WI38 (cell line): ENCODE data around the gene RASL11B.

ENCODE experiments used
- H3K4me3 ChIP-seq: 2 replicates; pipeline ENCODE4 v1.5.1; 2011; ENCODE audit warnings: low read depth, mild to moderate bottlenecking, control low read depth, low read length
- TF ChIP-seq, protein P1 (sequence below): IDR thresholded peaks from 2 replicates; pipeline ENCODE4 v1.5.1; 2012; ENCODE audit warnings: low read depth, mild to moderate bottlenecking, control low read depth, low read length

The RASL11B gene

DNA sequence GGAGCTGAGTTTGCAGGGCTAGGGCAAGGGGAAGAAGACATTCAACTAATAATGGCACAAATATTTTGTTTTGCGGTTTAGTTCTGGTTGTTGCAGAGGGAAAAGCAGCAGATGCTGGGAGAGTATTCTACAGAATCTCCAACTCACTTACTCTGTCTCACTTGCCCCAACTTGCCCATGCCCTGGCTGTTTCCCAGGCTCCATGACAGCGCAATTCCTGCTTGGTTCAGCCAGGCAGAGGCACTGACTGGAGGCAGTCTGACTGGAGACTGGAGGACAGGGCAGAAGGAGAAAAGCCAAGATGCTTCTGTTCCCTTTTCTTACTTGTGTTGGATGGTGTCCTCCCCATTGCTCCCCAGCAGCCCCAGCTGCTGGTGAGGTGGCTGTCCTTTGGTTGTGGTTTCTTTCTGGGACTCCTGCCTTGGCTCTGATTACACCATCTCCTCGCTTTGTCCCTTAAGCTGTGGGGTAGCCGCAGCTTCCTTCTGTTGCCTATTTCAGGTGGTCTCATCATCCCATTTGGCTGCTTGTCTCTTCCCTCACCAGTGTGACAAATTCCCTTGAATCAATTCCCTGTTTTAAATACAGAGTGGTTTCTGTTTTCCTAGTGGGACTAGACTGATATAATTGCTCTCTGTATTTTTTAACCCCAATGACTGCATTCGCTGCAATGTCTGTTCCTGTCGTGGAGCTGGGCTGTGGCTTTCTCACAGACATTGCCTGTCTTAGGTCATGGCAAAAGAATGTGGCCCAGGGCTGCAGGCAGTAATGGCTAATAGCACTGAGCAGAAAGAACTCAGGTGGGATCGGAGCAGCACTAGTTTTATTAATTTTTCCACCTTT, 24.2 kb upstream of the RASL11B start:
- H3K4me3 ChIP-seq, result no peak overlapping the region
- TF ChIP-seq, protein P1, sequence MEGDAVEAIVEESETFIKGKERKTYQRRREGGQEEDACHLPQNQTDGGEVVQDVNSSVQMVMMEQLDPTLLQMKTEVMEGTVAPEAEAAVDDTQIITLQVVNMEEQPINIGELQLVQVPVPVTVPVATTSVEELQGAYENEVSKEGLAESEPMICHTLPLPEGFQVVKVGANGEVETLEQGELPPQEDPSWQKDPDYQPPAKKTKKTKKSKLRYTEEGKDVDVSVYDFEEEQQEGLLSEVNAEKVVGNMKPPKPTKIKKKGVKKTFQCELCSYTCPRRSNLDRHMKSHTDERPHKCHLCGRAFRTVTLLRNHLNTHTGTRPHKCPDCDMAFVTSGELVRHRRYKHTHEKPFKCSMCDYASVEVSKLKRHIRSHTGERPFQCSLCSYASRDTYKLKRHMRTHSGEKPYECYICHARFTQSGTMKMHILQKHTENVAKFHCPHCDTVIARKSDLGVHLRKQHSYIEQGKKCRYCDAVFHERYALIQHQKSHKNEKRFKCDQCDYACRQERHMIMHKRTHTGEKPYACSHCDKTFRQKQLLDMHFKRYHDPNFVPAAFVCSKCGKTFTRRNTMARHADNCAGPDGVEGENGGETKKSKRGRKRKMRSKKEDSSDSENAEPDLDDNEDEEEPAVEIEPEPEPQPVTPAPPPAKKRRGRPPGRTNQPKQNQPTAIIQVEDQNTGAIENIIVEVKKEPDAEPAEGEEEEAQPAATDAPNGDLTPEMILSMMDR, result no peak

DNA sequence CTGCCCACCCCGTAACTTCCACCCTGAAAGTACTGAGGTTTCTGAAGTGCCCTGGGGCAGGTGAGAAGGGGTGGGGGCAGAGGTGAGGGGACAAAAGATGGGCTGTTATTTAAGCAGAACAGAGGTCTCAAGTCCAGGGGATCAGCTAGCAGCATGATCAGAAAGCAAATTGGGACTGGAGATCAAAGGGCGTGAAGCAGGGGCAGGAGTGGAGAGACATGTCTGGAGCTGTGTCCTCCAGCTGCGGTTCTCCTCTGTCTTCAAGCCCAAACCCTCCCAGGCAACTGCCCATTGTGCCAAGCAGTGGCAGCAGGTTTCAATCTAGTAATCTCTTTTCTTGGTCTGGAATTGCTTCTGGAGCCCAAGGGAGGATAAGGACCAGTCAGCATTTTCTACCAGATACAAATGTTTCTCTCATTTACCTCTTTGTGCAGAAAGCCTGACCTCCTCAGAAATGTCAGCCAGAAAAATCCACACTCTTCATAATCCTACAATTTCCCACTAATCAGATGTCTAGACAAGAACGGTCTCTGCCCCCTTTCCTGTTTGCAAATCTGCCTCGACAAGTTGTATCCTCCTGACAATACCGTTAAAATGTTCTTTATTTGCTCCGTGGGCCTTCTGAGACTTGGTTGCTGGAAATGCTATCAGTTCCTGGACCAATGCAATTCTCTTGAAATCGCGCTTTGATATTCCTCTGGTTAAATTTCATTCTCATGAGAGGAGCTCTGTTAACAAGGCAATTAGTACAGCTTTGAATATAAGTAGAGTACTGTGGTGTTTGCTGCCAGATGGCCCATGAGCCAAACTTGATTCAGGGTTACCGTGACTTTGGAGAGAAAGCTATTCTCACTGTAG, 23.2 kb upstream of the RASL11B start:
- no peak overlapping the region for H3K4me3 ChIP-seq
- TF ChIP-seq, protein P1, result no peak

DNA sequence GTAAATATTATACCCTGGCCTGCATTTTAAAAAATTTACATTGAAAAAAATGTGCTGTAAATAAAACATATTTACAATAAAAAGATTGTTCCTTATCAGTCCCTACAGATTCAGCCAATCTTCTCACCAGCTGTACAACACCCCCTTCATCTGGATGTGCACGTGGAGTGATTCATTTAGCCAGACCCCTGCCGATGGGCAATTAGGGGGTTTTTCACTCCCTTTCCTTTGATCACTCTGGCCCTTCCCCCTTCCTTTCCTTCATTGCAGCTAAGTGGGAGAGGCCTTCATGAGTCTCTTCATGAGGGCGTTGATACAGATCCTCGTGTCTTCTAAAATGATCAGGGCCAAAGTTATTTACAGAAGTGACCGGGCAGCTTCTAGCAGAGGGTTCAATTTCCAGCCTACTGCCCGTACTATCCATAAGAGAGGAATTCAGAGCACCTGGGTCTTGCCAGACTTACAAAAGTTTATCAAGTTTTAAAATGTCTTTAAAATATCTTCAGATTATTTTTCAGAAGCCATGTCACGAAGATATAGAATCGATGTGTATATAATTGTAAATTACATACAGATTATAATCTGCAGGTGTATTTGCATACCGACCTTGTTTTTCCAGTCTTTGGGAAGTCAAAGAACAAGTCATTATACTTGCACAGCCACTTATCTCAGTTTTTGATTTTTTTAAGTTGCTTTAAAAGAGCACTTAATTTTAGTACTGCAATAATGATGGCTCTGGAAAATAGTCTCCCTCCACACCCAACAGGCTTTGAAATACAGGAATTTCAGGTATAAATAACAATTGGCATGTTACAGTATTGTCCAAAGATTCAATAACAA, 21.4 kb upstream of the RASL11B start:
- TF ChIP-seq, protein P1, result no peak
- H3K4me3 ChIP-seq, result no peak overlapping the region

DNA sequence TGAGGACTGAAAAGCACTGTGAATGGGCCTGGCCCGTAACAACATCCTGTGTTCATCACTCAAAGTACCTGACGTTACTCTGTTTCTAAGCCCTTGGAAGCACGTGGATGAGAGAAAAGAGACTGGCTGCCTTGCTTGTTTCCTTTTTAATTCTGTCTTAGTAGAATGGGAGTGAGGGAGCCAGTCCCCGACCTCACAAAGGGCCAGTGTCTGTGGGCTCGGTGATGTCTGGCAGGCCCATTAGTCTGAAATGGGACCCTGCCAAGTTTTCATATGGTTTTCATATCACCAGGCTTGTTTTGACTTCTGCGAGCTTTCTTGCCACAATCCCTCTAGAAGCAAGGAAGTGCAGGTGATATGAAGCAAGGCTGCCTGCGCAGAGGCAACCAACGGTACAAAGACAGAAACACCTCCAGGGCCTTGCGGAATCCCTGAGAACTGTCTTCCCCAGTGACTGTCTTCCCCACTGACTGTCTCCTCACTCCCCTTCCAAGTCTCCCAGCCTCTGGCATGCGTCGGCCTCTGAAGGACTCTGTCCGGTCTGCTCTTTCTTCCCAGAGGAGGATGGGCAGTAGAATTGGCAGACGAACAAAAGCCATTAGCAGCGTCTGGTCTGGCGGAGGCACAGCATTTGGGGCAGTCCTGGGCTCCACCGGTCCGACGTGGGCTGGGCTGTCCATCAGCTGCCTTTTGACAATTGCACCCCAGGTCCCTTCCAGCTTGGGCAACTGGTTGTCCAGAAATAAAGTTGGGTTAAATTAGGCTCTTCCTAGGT, 20.2 kb upstream of the RASL11B start:
- TF ChIP-seq, protein P1, result no peak
- H3K4me3 ChIP-seq, result no peak overlapping the region

DNA sequence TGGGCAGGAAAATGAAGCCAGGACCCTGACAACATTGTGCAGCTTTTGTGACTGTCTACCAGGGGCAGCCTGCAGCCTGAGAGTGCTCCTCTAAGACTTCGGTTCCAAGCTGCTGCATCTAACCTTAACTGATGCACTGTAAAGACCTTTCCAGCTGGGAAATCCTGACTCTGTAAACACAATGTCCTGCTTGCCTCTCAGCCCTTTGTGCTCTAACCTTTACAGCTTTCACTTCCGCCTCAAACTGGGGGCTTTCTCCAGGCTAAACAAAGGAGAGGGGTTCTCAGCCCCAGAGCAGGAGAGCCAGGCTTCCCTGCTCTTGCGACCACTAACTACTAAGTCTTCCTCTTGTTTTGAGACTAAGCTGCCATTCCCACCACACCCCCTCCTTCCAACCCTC, 19.3 kb upstream of the RASL11B start:
- TF ChIP-seq, protein P1, result no peak
- H3K4me3 ChIP-seq, result no peak overlapping the region

DNA sequence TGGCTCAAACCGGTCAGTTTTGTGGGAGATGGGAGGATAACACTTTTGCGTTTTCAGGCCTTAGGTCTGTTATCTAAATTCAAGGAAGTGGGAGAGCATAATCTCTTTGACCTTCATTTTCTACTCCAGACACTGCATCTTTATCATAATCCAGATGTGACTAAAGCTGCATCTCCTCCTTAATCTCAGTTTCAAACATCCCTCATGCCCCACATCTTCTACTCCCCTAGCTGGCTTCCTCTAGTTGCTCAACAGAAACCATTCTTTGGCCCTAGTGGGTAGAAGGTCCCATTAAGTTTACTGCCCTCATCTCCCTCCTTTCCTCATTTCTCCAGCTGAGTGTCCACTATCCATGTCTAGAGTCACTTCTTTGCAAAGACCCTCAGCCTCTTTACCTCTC, 18.8 kb upstream of the RASL11B start:
- TF ChIP-seq, protein P1, result no peak
- no peak overlapping the region for H3K4me3 ChIP-seq
